ENCODE measurements around the gene AUTS2.

- no peak for TF ChIP-seq CREB1 (IDR thresholded peaks at IDR 0.05)
- no peak for TF ChIP-seq CTCF (IDR thresholded peaks at IDR 0.05; ENCODE audit: control extremely low read depth in 1 of 3, insufficient read depth in 1 of 3, low read depth in 1 of 3, low read length in 3 of 3)
- TF ChIP-seq POLR2A (IDR thresholded peaks at IDR 0.05; ENCODE audit: control extremely low read depth in 1 of 2, low read depth in 2 of 2, low read length in 2 of 2): no peak
- no peak for TF ChIP-seq SRF (IDR thresholded peaks at IDR 0.05; ENCODE audit: low read depth, low read length)
- TF ChIP-seq EP300 (IDR thresholded peaks at IDR 0.05; ENCODE audit: borderline replicate concordance in 1 of 2, low read depth in 2 of 2, low read length in 2 of 2): no peak
- no peak for TF ChIP-seq TEAD4 (IDR thresholded peaks at IDR 0.05; ENCODE audit: low read depth, low read length)
- TF ChIP-seq SP2 (IDR thresholded peaks at IDR 0.05; ENCODE audit: low read length): no peak
- TF ChIP-seq MAX (IDR thresholded peaks at IDR 0.05): no peak
- no peak for TF ChIP-seq HDAC6 (IDR thresholded peaks at IDR 0.05; ENCODE audit: low read depth, low read length)
- no peak for TF ChIP-seq TCF12 (IDR thresholded peaks at IDR 0.05; ENCODE audit: low read depth, low read length)
Observed at GRCh38 chr7:70739646-70740210, 1141.5 kb downstream of the AUTS2 start.
